AG04450 (cell line): Measurements from ENCODE around the gene ZNF646. TPM values are rescaled to one million over a fixed set of nuclear protein-coding genes. Genes with fewer than 3 reads are reported as not detected.

Experiments
- CTCF ChIA-PET: fragments of 300-600, 350-600 bp; formaldehyde crosslinking; extraction: SDS; loops from one replicate; lab custom pipeline; 2022; ENCODE audit warnings: antibody characterized with exemption, inconsistent platforms; lab: Charles Lee
- POLR2A ChIA-PET: fragments of 350-600 bp; formaldehyde crosslinking; extraction: SDS; loops from one replicate; lab custom pipeline; 2021; ENCODE audit warnings: antibody characterized with exemption, inconsistent platforms; lab: Yijun Ruan, JAX
- DNase-seq: peaks from one replicate; pipeline ENCODE4 v3.0.0-alpha.2; 2011; ENCODE audit warnings: low read depth, low spot score
- H3K27ac ChIP-seq: one replicate; pipeline ENCODE4 v1.5.1; 2012; ENCODE audit warnings: low read depth, low read length, control low read depth
- H3K27me3 ChIP-seq: one replicate; pipeline ENCODE4 v1.6.0; 2012; ENCODE audit warnings: low read length; ENCODE audit not compliant: control insufficient read depth, insufficient read depth
- H3K4me3 ChIP-seq: 2 replicates; pipeline ENCODE4 v1.5.1; 2011; ENCODE audit warnings: mild to moderate bottlenecking, low read depth, low read length, control low read depth
- H3K9me3 ChIP-seq: 2 replicates; pipeline ENCODE4 v1.5.1; 2012; ENCODE audit warnings: low read length; ENCODE audit not compliant: control insufficient read depth, insufficient read depth
- polyA plus RNA-seq: library from polyadenylated mRNA; depleted of rRNA; stranded (reverse); fragments of >200 nt; gene quantifications from 2 replicates; pipeline ENCODE4 v1.2.3, GENCODE V29; 2011; rRNA removed
- TF ChIP-seq, protein P1 (sequence below): IDR thresholded peaks from 2 replicates; pipeline ENCODE4 v1.5.1; 2011; ENCODE audit warnings: low read depth, low read length, control low read depth, inconsistent platforms

The ZNF646 gene
- polyA plus RNA-seq, 1 experiment, result 2.4 TPM

DNA sequence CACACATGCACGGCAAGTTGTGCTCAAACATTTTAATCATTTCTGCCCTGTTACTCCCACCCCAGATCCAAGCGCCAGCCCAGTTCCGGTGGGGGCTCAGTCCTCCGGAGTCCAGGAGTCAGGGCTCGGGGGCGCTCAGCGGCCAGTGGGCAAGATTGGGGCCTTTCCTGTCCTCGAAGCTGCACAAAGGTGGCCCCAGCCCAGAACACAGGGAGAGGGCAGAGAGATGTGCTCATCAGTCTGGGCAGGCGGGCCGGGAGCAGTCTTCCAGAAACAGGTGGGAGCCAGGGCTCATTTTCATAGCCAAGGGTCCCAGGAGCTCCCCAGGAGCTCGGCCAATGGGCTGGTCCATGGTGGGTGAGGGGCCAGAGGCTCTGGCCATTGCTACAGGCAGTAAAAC lies 57.2 kb downstream of the ZNF646 start:
- ChIA-PET POLR2A (interaction anchor here (1.3 to 1.7 kb wide), 2 partner anchors 11 to 14 kb away, joined by 3 read pairs; partner anchors contain the start of gene KAT8), CTCF (no interaction called here)
- DNase-seq, result no peak

DNA sequence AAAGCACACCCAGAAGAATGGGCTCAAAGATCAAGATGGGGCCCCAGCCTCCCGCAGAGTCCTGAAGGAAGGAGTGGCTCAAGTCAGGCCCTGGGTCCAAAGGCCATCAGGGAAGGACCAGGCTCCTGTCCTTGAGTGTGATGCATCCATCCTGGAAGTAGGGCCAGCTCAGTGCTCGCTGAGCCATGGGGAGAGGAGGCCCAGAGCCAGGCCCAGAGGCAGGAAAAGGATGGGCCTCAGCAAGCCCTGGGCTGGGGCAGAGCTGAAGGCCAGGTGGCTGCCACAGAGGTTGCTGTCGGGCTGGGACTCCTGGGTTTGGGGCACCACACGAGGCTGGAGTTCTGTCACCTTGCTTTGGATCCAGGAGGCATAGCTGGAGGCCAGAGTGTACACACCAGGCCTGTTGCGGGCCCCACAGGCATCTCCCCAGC lies 57.6 kb downstream of the ZNF646 start:
- H3K4me3 ChIP-seq, result no peak overlapping the region
- H3K9me3 ChIP-seq, result no peaks in the 10 kb centered on the region
- DNase-seq, result no peak
- TF ChIP-seq, protein P1, sequence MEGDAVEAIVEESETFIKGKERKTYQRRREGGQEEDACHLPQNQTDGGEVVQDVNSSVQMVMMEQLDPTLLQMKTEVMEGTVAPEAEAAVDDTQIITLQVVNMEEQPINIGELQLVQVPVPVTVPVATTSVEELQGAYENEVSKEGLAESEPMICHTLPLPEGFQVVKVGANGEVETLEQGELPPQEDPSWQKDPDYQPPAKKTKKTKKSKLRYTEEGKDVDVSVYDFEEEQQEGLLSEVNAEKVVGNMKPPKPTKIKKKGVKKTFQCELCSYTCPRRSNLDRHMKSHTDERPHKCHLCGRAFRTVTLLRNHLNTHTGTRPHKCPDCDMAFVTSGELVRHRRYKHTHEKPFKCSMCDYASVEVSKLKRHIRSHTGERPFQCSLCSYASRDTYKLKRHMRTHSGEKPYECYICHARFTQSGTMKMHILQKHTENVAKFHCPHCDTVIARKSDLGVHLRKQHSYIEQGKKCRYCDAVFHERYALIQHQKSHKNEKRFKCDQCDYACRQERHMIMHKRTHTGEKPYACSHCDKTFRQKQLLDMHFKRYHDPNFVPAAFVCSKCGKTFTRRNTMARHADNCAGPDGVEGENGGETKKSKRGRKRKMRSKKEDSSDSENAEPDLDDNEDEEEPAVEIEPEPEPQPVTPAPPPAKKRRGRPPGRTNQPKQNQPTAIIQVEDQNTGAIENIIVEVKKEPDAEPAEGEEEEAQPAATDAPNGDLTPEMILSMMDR, result no peak
- peaks cover 2% of the 10 kb centered on the region for H3K27me3 ChIP-seq
- H3K27ac ChIP-seq, result no peak overlapping the region
- CTCF ChIA-PET, result no interaction called here
- POLR2A ChIA-PET, result interaction anchor here (1.3 to 1.7 kb wide), 2 partner anchors 10 to 15 kb away, joined by 3 read pairs; partner anchors contain the start of gene KAT8

More for the DNA sequence above, 57.2 kb downstream of the ZNF646 start:
- TF ChIP-seq, protein P1, result no peak
- H3K27me3 ChIP-seq, result peaks cover 2% of the 10 kb centered on the region
- H3K27ac ChIP-seq, result no peak overlapping the region
- H3K4me3 ChIP-seq, result no peak overlapping the region
- no peaks in the 10 kb centered on the region for H3K9me3 ChIP-seq

DNA sequence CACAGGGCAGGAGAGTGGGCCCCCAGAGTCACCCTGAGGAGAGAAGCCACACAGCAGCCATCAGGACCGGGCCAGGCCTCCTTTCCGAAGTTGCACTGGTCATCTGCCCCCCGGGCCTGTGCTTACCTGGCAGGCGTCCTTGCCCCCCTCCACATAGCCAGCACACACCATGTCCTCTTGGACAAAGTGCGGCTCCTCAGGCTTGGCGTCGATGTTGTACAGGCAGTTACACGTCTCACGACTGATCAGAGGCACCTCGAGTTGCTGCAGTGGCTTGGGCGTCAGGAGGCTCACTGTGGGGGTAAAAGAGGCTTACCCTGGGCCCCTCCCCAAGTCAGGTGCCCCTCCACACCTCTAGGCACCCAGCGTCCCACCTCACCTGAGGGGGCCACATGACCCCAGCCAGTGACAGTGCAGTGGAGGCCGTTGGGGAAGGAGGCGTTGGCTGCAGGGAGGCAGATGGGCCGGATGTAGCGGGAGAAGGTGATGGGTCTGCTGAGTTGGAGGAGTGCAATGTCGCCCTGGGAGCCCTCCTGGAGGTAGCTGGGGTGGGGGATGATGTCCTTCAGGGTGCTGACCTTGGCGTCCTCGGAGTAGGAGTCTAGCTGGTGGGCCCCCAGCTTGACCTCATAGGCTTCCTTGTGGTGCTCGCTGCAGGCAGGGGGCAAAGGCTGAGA lies 58.2 kb downstream of the ZNF646 start:
- CTCF ChIA-PET, result interaction anchor here (1.8 kb wide), 1 partner anchor 10 kb away, joined by 13 read pairs; no protein-coding TSS in a partner anchor
- TF ChIP-seq, protein P1, result no peak
- POLR2A ChIA-PET, result interaction anchor here (1.3 to 1.7 kb wide), 2 partner anchors 10 to 15 kb away, joined by 3 read pairs; partner anchors contain the start of gene KAT8
- Histone ChIP-seq H3K27me3 (peaks cover 2% of the 10 kb centered on the region), H3K27ac (no peak overlapping the region), H3K9me3 (no peaks in the 10 kb centered on the region), H3K4me3 (no peak overlapping the region)
- no peak for DNase-seq

GRCh38 chr16:31133046-31133501 lies 58.9 kb downstream of the ZNF646 start:
- ChIA-PET CTCF (interaction anchor here (1.8 kb wide), 1 partner anchor 9 kb away, joined by 13 read pairs; no protein-coding TSS in a partner anchor), POLR2A (interaction anchor here (1.7 to 1.8 kb wide), 2 partner anchors 9 to 15 kb away, joined by 3 to 4 read pairs; partner anchors contain the start of gene KAT8)
- peaks cover 2% of the 10 kb centered on the region for H3K27me3 ChIP-seq
- H3K4me3 ChIP-seq, result no peak overlapping the region
- no peak overlapping the region for H3K27ac ChIP-seq
- no peaks in the 10 kb centered on the region for H3K9me3 ChIP-seq
- TF ChIP-seq, protein P1, result no peak
- no peak for DNase-seq

Other genes starting within 250 kb of the ZNF646 start
- 27.7 and 27.8 TPM in 2 replicates for gene BCL7C, start 180.3 kb upstream of the ZNF646 start, polyA plus RNA-seq
- gene CTF1, start 177.8 kb upstream of the ZNF646 start, polyA plus RNA-seq, result 10.1 and 12.5 TPM in 2 replicates
- gene FBXL19, start 150.8 kb upstream of the ZNF646 start, polyA plus RNA-seq, result 7.1 and 10.6 TPM in 2 replicates
- 23.7 and 29.5 TPM in 2 replicates for gene ORAI3, start 125.4 kb upstream of the ZNF646 start, polyA plus RNA-seq
- gene SETD1A, start 116.7 kb upstream of the ZNF646 start, polyA plus RNA-seq, result 1.1 and 1.4 TPM in 2 replicates
- gene HSD3B7, start 89.2 kb upstream of the ZNF646 start, polyA plus RNA-seq, result 6.1 and 9.5 TPM in 2 replicates
- gene STX1B, start 63.8 kb upstream of the ZNF646 start, polyA plus RNA-seq, result 4.2 and 4.8 TPM in 2 replicates
- 43.7 and 45.9 TPM in 2 replicates for gene STX4, start 40.9 kb upstream of the ZNF646 start, polyA plus RNA-seq
- gene ZNF668, start 182 bp upstream of the ZNF646 start, polyA plus RNA-seq, result 5.9 and 8.6 TPM in 2 replicates
- gene PRSS53, start 14.5 kb downstream of the ZNF646 start, polyA plus RNA-seq, result 0.67 and 0.79 TPM in 2 replicates
- gene VKORC1, start 20.4 kb downstream of the ZNF646 start, polyA plus RNA-seq, result 210 and 272 TPM in 2 replicates
- 31.6 and 42.3 TPM in 2 replicates for gene BCKDK, start 34.0 kb downstream of the ZNF646 start, polyA plus RNA-seq
- gene KAT8, start 43.2 kb downstream of the ZNF646 start, polyA plus RNA-seq, result 23.0 and 24.7 TPM in 2 replicates
- gene PRSS8, start 61.3 kb downstream of the ZNF646 start, polyA plus RNA-seq, result not detected in 2 replicates
- 0.24 and 0.42 TPM in 2 replicates for gene PRSS36, start 75.6 kb downstream of the ZNF646 start, polyA plus RNA-seq
- 156 and 166 TPM in 2 replicates for gene FUS, start 105.7 kb downstream of the ZNF646 start, polyA plus RNA-seq
- 21.8 and 31.0 TPM in 2 replicates for gene PYCARD, start 128.3 kb downstream of the ZNF646 start, polyA plus RNA-seq
- gene TRIM72, start 139.7 kb downstream of the ZNF646 start, polyA plus RNA-seq, result not detected in 2 replicates
- gene PYDC1, start 142.7 kb downstream of the ZNF646 start, polyA plus RNA-seq, result not detected in 2 replicates
- gene ITGAM, start 185.6 kb downstream of the ZNF646 start, polyA plus RNA-seq, result not detected in 2 replicates